HG02763 (cell line): Measurements from ENCODE around the gene TNK2.
"Not testable (repeated sequence)": the region's sequence is repeated elsewhere in the genome, so short reads cannot be mapped to it uniquely, and the experiment has no call there.

Source experiments
- ATAC-seq: cut with Tn5 transposase; IDR thresholded peaks from one replicate; pipeline ENCODE4 v1.9.1; 2021; ENCODE audit warnings: mild to moderate bottlenecking, moderate library complexity; ENCODE audit not compliant: unreplicated experiment

Gene TNK2

DNA sequence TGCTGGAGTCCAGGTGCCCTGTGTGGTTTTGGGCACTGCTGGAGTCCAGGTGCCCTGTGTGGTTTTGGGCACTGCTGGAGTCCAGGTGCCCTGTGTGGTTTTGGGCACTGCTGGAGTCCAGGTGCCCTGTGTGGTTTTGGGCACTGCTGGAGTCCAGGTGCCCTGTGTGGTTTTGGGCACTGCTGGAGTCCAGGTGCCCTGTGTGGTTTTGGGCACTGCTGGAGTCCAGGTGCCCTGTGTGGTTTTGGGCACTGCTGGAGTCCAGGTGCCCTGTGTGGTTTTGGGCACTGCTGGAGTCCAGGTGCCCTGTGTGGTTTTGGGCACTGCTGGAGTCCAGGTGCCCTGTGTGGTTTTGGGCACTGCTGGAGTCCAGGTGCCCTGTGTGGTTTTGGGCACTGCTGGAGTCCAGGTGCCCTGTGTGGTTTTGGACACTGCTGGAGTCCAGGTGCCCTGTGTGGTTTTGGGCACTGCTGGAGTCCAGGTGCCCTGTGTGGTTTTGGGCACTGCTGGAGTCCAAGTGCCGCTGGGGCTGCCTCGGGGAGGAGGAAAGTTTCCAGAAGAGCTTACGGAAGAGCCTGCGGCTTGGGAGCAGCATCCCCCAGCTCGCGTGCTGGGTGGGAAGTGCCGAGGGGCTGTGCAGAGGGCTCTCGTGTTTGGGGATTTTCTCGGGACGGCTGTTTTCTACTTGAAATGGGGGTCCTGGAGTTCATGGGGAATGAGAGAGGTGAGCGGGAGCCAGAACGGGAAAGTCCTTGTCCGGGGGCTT is 83.7 kb downstream of the TNK2 start:
- not testable (repeated sequence) for ATAC-seq

DNA sequence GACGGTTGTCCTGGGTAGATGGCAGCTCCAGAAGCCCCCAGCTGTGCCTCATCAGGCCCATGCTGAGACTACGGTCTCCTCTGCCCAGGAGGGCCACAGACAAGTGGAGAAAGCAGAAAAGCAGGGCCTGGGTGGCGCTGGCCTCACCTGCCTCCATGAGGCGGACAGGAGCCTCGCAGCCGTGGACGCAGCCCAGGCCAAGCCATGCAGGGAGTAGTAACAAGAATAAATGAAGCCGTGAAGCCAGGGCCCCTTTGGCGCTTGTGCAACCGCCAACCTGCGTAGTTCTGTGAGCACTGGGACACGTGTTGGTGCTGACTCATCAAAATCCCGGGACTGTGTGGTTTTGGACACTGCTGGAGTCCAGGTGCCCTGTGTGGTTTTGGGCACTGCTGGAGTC is 84.4 kb downstream of the TNK2 start:
- ATAC-seq, result no peak

DNA sequence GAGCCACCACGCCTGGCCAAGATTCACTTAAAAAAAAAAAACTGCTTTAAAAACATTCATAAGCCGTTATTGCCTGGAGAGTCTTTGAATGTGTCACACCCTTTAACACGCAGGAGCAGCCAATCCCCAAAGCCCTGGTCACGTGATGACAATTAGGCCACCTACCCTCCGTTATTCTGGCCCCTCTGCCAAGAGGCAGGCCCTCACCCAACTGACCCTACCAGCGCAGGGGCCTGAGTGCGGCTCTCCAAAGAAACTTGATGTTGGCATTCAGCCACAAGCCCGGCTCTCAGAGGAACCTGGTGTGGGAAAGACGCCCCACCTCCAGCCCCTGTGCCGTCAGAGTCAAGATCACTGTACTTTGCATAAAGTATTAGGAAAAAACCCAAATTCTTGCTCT is 85.1 kb downstream of the TNK2 start:
- ATAC-seq, result no peak

DNA sequence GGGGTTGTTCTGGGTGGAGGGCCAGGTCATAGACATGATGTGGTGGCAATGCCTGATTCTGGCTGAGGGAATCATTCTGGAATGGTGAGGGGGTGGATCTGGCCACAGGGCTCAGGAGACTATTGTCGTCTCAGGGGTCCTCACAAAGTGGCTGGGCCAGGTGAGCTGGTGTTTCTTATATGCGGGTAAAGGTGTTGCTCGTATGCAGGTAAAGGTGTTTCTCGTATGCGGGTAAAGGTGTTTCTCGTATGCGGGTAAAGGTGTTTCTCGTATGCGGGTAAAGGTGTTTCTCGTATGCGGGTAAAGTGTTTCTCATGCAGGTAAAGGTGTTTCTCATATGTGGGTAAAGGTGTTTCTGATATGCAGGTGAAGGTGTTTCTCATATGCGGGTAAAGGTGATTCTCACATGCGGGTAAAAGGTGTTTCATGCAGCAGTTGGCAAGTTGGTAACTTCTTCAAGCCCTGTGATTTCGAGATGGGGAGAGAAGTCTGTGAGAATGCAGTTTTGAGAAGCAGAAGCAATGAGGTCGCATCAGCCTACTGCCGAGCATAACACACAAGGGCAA is 86.1 kb downstream of the TNK2 start:
- ATAC-seq, result no peak

DNA sequence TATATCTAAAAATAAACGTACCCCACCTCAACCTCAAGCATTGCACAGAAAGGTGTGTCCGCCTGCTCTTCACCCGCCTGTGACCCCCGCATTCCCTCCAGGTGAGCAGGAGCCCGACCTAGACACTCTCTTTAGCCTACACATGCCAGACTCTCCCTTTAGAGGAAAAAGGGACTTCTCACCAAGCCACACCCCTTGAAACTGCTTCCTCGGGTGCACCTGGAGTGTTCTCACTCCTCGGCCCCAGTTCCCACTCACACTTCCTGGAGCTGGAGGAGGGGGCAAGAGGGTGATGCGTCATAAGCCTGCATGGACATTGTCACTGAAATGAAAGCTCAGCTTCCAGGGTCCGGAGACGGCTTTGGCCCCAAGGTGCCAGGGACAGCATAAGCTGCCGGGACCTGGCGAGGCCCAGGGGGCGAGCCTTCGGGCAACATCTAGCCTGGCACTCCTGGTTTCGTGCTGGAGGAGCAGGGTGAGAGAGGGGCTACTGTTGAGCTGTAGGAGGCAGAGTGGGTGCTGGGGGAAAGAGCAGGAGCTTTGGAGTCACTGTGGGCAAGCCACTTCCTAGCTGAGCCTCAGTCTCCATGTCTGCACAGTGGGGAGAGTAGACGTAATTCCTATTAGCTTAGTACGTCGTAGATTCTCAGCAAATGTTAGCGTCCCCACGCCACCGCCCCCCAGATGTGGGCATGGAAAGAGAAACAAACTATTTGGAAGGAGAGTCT is 86.8 kb downstream of the TNK2 start:
- ATAC-seq, result no peak

DNA sequence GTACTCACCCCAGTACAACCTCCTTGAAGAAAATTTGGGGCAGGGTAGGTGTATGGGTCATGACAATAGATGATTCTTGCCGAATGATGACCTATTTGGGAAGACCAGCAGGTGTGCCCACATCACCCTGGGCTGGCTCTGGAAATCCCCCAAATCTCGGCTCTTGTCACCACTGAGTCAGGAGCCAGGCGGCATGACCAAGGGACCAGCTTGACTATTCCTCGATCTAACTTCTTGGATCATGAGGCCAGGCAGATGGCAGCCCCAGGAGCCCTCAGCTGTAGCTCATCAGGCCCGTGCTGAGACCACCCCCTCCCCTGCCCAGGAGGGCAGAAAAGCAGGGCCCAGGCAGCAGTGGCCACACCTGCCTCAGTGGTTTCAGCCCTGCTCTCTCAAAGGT is 87.5 kb downstream of the TNK2 start:
- no peak for ATAC-seq

DNA sequence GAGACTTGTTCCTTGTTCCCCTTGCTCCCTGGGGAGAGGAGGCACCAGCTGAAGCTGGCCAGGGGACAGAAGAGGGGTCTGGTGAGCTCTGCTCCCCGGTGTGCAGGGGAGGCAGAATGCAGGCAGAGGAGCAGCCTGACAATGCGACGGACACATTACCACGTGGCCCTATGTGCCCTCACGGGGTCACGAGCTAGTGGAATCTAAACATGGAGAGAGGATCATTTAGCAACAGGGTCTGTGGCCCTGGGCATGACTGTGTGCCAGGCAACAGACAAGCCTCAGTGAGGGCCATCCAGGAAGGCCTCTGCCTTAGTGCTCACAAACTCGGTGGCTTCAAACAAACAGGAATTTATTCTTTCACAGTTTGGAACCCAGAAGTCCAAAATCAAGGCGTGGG is 88.2 kb downstream of the TNK2 start:
- ATAC-seq, result no peak

DNA sequence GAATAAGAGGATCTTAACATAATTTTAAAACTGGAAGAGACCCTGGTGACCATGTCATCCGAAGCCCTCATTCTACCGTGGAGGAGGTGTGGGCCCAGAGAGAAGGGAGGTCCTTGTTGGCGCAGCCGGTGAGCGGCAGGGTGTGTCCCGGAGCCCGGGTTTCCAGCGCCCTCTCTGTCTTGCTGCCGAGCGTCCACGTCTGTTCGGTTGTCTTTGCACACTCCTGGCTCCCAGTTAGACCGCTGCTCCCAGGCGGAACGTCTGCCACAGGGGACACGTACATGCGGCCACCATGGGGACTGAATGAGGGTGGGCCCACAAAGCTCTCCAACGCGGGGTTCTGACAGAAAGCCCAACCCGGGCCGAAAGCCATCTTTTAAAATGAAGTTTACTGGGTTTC is 90.0 kb downstream of the TNK2 start:
- ATAC-seq, result no peak

DNA sequence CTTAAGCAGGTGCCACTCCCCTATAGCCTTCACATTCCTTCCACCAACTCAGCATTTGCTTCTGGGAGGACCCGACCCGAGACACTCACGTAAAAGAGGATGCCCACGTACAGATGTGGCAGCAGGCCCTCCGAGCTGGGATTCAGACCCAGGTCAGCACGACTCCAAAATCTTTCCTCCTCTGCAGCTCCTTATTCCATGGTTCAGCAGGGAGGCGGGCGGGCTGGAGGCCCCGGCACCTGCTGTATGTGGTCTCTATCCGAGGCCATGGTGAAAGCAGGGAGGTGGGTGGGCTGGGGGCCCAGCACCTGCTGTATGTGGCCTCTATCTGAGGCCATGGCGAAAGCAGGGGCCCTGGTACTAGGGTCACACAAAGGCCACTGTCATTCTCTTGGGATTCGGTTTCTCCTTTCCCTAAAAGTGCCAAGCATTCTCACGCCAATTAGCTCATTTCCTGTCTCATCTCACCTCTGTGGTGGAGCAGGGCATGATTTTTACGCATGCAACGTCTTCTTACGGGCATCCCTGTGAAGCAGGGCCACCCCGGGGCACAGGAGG is 90.7 kb downstream of the TNK2 start:
- no peak for ATAC-seq

DNA sequence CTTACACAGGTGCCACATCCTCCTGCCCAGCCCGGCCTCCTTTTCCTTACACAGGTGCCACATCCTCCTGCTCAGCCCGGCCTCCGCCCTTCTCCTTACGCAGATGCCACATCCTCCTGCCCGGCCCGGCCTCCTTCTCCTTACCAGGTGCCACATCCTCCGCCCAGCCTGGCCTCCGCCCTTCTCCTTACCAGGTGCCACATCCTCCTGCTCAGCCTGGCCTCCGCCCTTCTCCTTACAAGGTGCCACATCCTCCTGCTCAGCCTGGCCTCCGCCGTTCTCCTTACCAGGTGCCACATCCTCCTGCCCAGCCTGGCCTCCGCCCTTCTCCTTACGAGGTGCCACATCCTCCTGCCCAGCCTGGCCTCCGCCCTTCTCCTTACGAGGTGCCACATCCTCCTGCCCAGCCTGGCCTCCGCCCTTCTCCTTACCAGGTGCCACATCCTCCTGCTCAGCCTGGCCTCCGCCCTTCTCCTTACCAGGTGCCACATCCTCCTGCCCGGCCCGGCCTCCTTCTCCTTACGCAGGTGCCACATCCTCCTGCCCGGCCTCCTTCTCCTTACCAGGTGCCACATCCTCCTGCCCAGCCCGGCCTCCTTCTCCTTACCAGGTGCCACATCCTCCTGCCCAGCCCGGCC is 92.0 kb downstream of the TNK2 start:
- ATAC-seq, result not testable (repeated sequence)

DNA sequence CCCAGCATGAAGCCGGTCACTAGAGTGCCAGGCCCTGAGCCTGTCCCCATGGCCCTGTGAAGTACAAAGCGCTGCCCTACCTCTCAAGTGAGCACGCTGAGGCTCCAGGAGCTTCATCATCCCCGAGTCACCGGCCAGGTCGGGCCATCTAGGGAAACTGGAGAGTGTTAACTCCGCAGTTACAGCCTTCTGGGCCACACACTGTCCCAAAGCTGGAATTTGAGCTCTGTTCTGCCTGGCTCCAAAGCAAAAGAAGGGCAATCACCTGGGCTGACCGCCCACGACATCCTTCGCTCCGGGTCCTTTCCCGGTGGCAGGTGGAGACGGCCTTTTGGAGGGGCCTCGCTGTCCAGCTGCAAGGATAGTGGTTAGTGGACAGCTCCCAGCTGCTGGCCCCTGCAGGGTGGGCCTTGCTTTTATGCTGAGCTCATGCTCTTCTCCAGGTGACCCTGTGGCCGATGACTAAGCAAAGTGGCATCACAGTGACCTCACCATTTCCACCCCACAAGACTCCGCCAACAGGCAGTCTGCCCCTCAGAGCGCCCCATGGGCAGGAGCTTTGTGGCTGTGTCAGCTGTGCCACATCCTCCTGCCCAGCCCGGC is 93.1 kb downstream of the TNK2 start:
- ATAC-seq, result no peak

DNA sequence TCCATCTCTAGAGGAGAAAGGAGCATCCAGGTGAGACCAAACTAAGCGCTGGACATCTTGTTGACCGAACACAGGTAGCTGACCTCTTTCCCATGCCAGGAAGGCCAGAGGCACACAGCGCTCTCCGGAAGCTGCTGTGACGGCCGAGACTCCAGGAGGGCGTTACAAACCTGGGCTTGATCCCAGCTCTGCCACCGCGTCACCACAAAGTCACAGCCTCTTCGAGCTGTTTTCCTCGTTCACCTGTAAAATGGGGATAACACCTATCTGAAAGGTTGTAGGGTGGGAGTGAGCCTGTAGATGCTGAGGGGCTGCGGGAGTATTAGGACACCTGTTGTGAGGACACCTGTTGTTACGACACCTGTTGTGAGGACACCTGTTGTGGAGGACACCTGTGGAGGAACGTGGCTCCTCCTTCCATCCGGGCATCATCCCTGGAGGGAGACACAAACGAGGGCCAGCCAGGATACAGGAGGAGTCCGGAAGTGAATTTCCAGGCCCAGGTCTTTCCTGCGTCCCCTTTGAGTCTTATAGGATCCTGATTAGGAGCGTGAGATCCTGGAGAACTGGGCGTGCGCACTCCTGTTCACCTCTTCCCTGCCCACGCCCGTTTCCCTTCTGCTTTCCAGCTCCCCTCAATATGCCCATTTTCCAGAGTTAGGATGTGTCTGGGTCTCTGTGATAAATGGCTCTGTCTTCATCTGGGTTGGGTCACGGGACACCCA is 94.3 kb downstream of the TNK2 start:
- ATAC-seq, result no peak
